GM12878 (cell line): ENCODE measurements around the gene MAST1. TPM values are rescaled to one million over a fixed set of nuclear protein-coding genes. Genes with fewer than 3 reads are reported as not detected.
A peak's percentile ranks its signal among the peaks of the same experiment; 100 is the strongest.

Source experiments
- BCL3 ChIP-seq: IDR thresholded peaks from 2 replicates; pipeline ENCODE4 v1.6.1; 2011; ENCODE audit warnings: borderline replicate concordance, low read depth, mild to moderate bottlenecking, moderate library complexity, low read length; ENCODE audit not compliant: insufficient read depth, poor library complexity, severe bottlenecking
- BMI1 ChIP-seq: fragments of 450-650 bp; IDR thresholded peaks from 2 replicates; pipeline ENCODE4 v1.6.1; 2016; ENCODE audit warnings: mild to moderate bottlenecking, moderate library complexity, borderline replicate concordance
- BRCA1 ChIP-seq: IDR thresholded peaks from 2 replicates; pipeline ENCODE4 v1.6.1; 2011; ENCODE audit warnings: low read depth, low read length, improper control_type of control experiment
- CBX3 ChIP-seq: fragments of 200-600 bp; sonication (generic); IDR thresholded peaks from 2 replicates; pipeline ENCODE4 v1.6.1; 2016; ENCODE audit warnings: low read depth, borderline replicate concordance
- CREM ChIP-seq: IDR thresholded peaks from 2 replicates; pipeline ENCODE4 v1.6.1; 2014; ENCODE audit warnings: antibody characterized with exemption, low read depth
- DPF2 ChIP-seq: fragments of 450-650 bp; IDR thresholded peaks from 2 replicates; pipeline ENCODE4 v1.6.1; 2017; ENCODE audit warnings: mild to moderate bottlenecking
- E4F1 ChIP-seq: fragments of 450-650 bp; IDR thresholded peaks from 2 replicates; pipeline ENCODE4 v1.6.1; 2018; ENCODE audit warnings: borderline replicate concordance, mild to moderate bottlenecking; ENCODE audit not compliant: partially characterized antibody
- EED ChIP-seq: sonication (generic); IDR thresholded peaks from 2 replicates; pipeline ENCODE4 v1.6.1; 2016; ENCODE audit warnings: antibody characterized with exemption, low read depth
- EGR1 ChIP-seq, 2 experiments: IDR thresholded peaks; 1 replicate in 1 of 2; 2 replicates in 1 of 2; pipeline ENCODE4 v1.6.1; 2011 to 2012; ENCODE audit warnings: low read depth in 2 of 2, low read length in 2 of 2, borderline replicate concordance in 1 of 2, mild to moderate bottlenecking in 1 of 2, moderate library complexity in 1 of 2
- HCFC1 ChIP-seq: fragments of 150-350 bp; IDR thresholded peaks from 2 replicates; pipeline ENCODE4 v1.6.1; 2014; ENCODE audit warnings: low read length
- IRF3 ChIP-seq: fragments of 450-650 bp; IDR thresholded peaks from 2 replicates; pipeline ENCODE4 v1.6.1; 2014; ENCODE audit warnings: mild to moderate bottlenecking
- IRF4 ChIP-seq: IDR thresholded peaks from 2 replicates; pipeline ENCODE4 v1.6.1; 2011; ENCODE audit warnings: low read depth, low read length
- IRF5 ChIP-seq: fragments of 450-650 bp; IDR thresholded peaks from 2 replicates; pipeline ENCODE4 v1.6.1; 2017; ENCODE audit warnings: borderline replicate concordance
- KAT2A ChIP-seq: conservative IDR thresholded peaks from 2 replicates; pipeline ENCODE4 v1.6.1; 2011; ENCODE audit warnings: low read depth, low read length; ENCODE audit not compliant: control insufficient read depth
- MEF2B ChIP-seq: fragments of 450-650 bp; IDR thresholded peaks from 2 replicates; pipeline ENCODE4 v1.6.1; 2018; ENCODE audit warnings: mild to moderate bottlenecking, moderate library complexity; ENCODE audit not compliant: partially characterized antibody, poor library complexity, severe bottlenecking
- NFYB ChIP-seq: IDR thresholded peaks from 2 replicates; pipeline ENCODE4 v1.6.1; 2011; ENCODE audit warnings: low read depth, mild to moderate bottlenecking, low read length, improper control_type of control experiment, moderate library complexity; ENCODE audit not compliant: insufficient read depth
- RAD21 ChIP-seq: IDR thresholded peaks from 2 replicates; pipeline ENCODE4 v1.6.1; 2011; ENCODE audit warnings: mild to moderate bottlenecking, low read depth, low read length, moderate library complexity; ENCODE audit not compliant: insufficient read depth
- RBBP5 ChIP-seq: fragments of 200-600 bp; sonication (generic); conservative IDR thresholded peaks from 2 replicates; pipeline ENCODE4 v1.6.1; 2016
- SMARCA5 ChIP-seq: fragments of 450-650 bp; IDR thresholded peaks from 2 replicates; pipeline ENCODE4 v1.6.1; 2017; ENCODE audit warnings: mild to moderate bottlenecking
- SRF ChIP-seq, 2 experiments: IDR thresholded peaks; 2 replicates each; pipeline ENCODE4 v1.6.1; 2011; ENCODE audit warnings: low read depth in 2 of 2, low read length in 2 of 2, mild to moderate bottlenecking in 1 of 2, moderate library complexity in 1 of 2
- ZNF217 ChIP-seq: fragments of 450-650 bp; IDR thresholded peaks from 2 replicates; pipeline ENCODE4 v1.6.1; 2017; ENCODE audit warnings: antibody characterized with exemption, mild to moderate bottlenecking
- ZNF384 ChIP-seq: IDR thresholded peaks from 2 replicates; pipeline ENCODE4 v1.6.1; 2012; ENCODE audit warnings: low read depth, mild to moderate bottlenecking, low read length, improper control_type of control experiment, borderline replicate concordance
- polyA plus RNA-seq, 11 experiments: library from polyadenylated mRNA; depleted of rRNA in 4 of 11; unstranded in 6 of 11; stranded (reverse) in 5 of 11; fragments of >200 nt; fragmentation: Nextera tagmentation in 4 of 11; fragmentation: Illumina TruSeq in 1 of 11; extraction: Ambion mirVana in 4 of 11; extraction: Trizol in 1 of 11; gene quantifications; 1 replicate in 1 of 11; 2 replicates in 10 of 11; pipeline versions ENCODE4 v1.2.1 to v1.2.3, GENCODE V29; 2011 to 2016; ENCODE audit warnings: inconsistent platforms in 2 of 11, missing spikeins in 2 of 11, low read depth in 1 of 11
- total RNA-seq, 4 experiments: library from RNA; depleted of rRNA in 3 of 4; stranded (reverse); fragments of >200 nt in 3 of 4; fragmentation: Illumina TruSeq in 1 of 4; extraction: Trizol in 1 of 4; gene quantifications; 2 replicates each; pipeline versions ENCODE4 v1.2.1 to v1.2.3, GENCODE V29; 2013 to 2021

Gene MAST1
- total and polyA plus RNA-seq, 10 of the 15 experiments (the other 5 are each of a cell fraction or from before 2014, with no cell fraction given): 0.08 to 0.79 (median 0.44) TPM; not detected in 1

- TF ChIP-seq ZNF217 (no peak), IRF3 (no peak), EED (peak; percentile 86), E4F1 (no peak), IRF4 (peak; percentile 25; the same call in 1 of the 2 replicates), CREM (peak; percentile 76; the same call in 1 of the 2 replicates), DPF2 (0 out of 2 replicates have a peak, but pooled peaks have one; percentile 76), BRCA1 (no peak), RAD21 (0 out of 2 replicates have a peak, but pooled peaks have one; percentile 9), HCFC1 (no peak; the same call in 1 of the 2 replicates), BMI1 (no peak), RBBP5 (no peak), IRF5 (no peak), KAT2A (no peak), ZNF384 (no peak), EGR1 (IDR thresholded peaks at IDR 0.05; ENCODE audit: borderline replicate concordance in 1 of 2, low read depth in 2 of 2, low read length in 2 of 2) (peak; percentile 5 to 79), NFYB (no peak), MEF2B (peak; percentile 80), SRF (IDR thresholded peaks at IDR 0.05; ENCODE audit: low read depth in 2 of 2, low read length in 2 of 2) (no peak), SMARCA5 (no peak), CBX3 (no peak), BCL3 (peak; percentile 87)
Measured at GRCh38 chr19:12788682-12789097, 49.6 kb upstream of the MAST1 start (continued).
